Mesenchymal stem cell (in vitro differentiated cells and primary cell): Measurements from ENCODE around the gene LIMS1.
A peak's percentile ranks its signal among the peaks of the same experiment; 100 is the strongest.
"Not testable (repeated sequence)": the region's sequence is repeated elsewhere in the genome, so short reads cannot be mapped to it uniquely, and the experiment has no call there.

Experiments used
- DNase-seq: peaks from one replicate; pipeline ENCODE4 v3.0.0-alpha.2; 2013
- H2AFZ ChIP-seq: one replicate; pipeline ENCODE4 v1.6.1; 2013; ENCODE audit warnings: low read depth, mild to moderate bottlenecking, control low read depth, inconsistent platforms, low read length, moderate library complexity
- H2AK5ac ChIP-seq: 2 replicates; pipeline ENCODE4 v1.6.1; 2013; ENCODE audit warnings: low read length, moderate library complexity, mild to moderate bottlenecking, inconsistent platforms; ENCODE audit not compliant: severe bottlenecking
- H2BK120ac ChIP-seq: one replicate; pipeline ENCODE4 v1.6.1; 2013; ENCODE audit warnings: low read depth, mild to moderate bottlenecking, inconsistent platforms, low read length, moderate library complexity
- H2BK12ac ChIP-seq, 2 experiments: one replicate each; pipeline ENCODE4 v1.6.1; 2013; ENCODE audit warnings: inconsistent platforms in 2 of 2, low read length in 2 of 2, mild to moderate bottlenecking in 2 of 2, moderate library complexity in 2 of 2, control low read depth in 1 of 2
- H2BK15ac ChIP-seq: one replicate; pipeline ENCODE4 v1.6.1; 2013; ENCODE audit warnings: mild to moderate bottlenecking, low read depth, inconsistent platforms; ENCODE audit not compliant: poor library complexity, severe bottlenecking
- H2BK5ac ChIP-seq: 2 replicates; pipeline ENCODE4 v1.6.1; 2013; ENCODE audit warnings: low read depth, mild to moderate bottlenecking, low read length, control low read depth, inconsistent platforms; ENCODE audit not compliant: poor library complexity, severe bottlenecking
- H3K14ac ChIP-seq, 2 experiments: one replicate each; pipeline ENCODE4 v1.6.1; 2013; ENCODE audit warnings: inconsistent platforms in 2 of 2, low read length in 2 of 2, control low read depth in 1 of 2, mild to moderate bottlenecking in 1 of 2, moderate library complexity in 1 of 2
- H3K18ac ChIP-seq, 2 experiments: one replicate each; pipeline ENCODE4 v1.6.1; 2013; ENCODE audit warnings: inconsistent platforms in 2 of 2, low read length in 2 of 2, control low read depth in 1 of 2, low read depth in 1 of 2, mild to moderate bottlenecking in 1 of 2
- H3K23ac ChIP-seq, 2 experiments: one replicate each; pipeline ENCODE4 v1.6.1; 2013; ENCODE audit warnings: inconsistent platforms in 2 of 2, low read length in 2 of 2, mild to moderate bottlenecking in 2 of 2, moderate library complexity in 2 of 2, control low read depth in 1 of 2
- H3K27ac ChIP-seq: 2 replicates; pipeline ENCODE4 v1.5.1; 2013; ENCODE audit warnings: mild to moderate bottlenecking, moderate library complexity, low read length, control low read depth, inconsistent platforms; ENCODE audit not compliant: poor library complexity, severe bottlenecking
- H3K27me3 ChIP-seq, 2 experiments: 2 replicates each; pipeline versions ENCODE4 v1.6.1 to v1.7.0; 2013; ENCODE audit warnings: low read length in 2 of 2, mild to moderate bottlenecking in 2 of 2, moderate library complexity in 2 of 2, control low read depth in 1 of 2, inconsistent platforms in 1 of 2; ENCODE audit not compliant: control insufficient read depth in 1 of 2, insufficient read depth in 1 of 2
- H3K36me3 ChIP-seq, 2 experiments: 2 replicates each; pipeline versions ENCODE4 v1.6.1 to v1.7.0; 2013; ENCODE audit warnings: low read length in 2 of 2, control low read depth in 1 of 2, inconsistent platforms in 1 of 2, low read depth in 1 of 2, mild to moderate bottlenecking in 1 of 2; ENCODE audit not compliant: insufficient read depth in 2 of 2, control insufficient read depth in 1 of 2
- H3K4ac ChIP-seq, 2 experiments: one replicate each; pipeline ENCODE4 v1.6.1; 2013; ENCODE audit warnings: inconsistent platforms in 2 of 2, low read length in 2 of 2, mild to moderate bottlenecking in 2 of 2, moderate library complexity in 2 of 2, control low read depth in 1 of 2, low read depth in 1 of 2
- H3K4me1 ChIP-seq: 2 replicates; pipeline ENCODE4 v1.6.1; 2013; ENCODE audit warnings: low read depth, low read length, control low read depth; ENCODE audit not compliant: control insufficient read depth, insufficient read depth
- H3K4me2 ChIP-seq: 2 replicates; pipeline ENCODE4 v1.6.1; 2013; ENCODE audit warnings: low read length, mild to moderate bottlenecking, inconsistent platforms; ENCODE audit not compliant: poor library complexity, severe bottlenecking
- H3K4me3 ChIP-seq, 2 experiments: 2 replicates each; pipeline versions ENCODE4 v1.5.1 to v1.7.0; 2013; ENCODE audit warnings: low read length in 2 of 2, mild to moderate bottlenecking in 2 of 2, control low read depth in 1 of 2, low read depth in 1 of 2; ENCODE audit not compliant: insufficient read depth in 1 of 2
- H3K79me1 ChIP-seq: replicated peaks from 2 replicates; pipeline ENCODE4 v1.6.1; 2013; ENCODE audit warnings: mild to moderate bottlenecking, control low read depth, low read length, inconsistent platforms; ENCODE audit not compliant: poor library complexity, severe bottlenecking
- H3K9ac ChIP-seq: 2 replicates; pipeline ENCODE4 v1.7.0; 2013; ENCODE audit warnings: mild to moderate bottlenecking, low read length, moderate library complexity
- H3K9me3 ChIP-seq: 2 replicates; pipeline ENCODE4 v1.7.0; 2013; ENCODE audit warnings: mild to moderate bottlenecking, low read length; ENCODE audit not compliant: control insufficient read depth
- H4K8ac ChIP-seq: one replicate; pipeline ENCODE4 v1.6.1; 2013; ENCODE audit warnings: inconsistent platforms, mild to moderate bottlenecking, low read length, moderate library complexity
- H4K91ac ChIP-seq: one replicate; pipeline ENCODE4 v1.6.1; 2013; ENCODE audit warnings: mild to moderate bottlenecking, low read length, inconsistent platforms
- WGBS: methylation state at CpG from one replicate; pipeline ENCODE4 v1.1.7; 2013; ENCODE audit warnings: mixed read lengths; 5-methylcytosine and 5-hydroxymethylcytosine counted together

Gene LIMS1

GRCh38 chr2:108704871-108705270 is 170.6 kb downstream of the LIMS1 start:
- Histone ChIP-seq H3K4me3 (no peak overlapping the region), H3K14ac (no peak overlapping the region), H3K9me3 (no peaks in the 10 kb centered on the region), H3K9ac (no peak overlapping the region), H3K18ac (no peak overlapping the region), H2BK120ac (no peak overlapping the region), H3K36me3 (no peaks in the 10 kb centered on the region), H4K8ac (no peak overlapping the region), H2AK5ac (no peak overlapping the region), H3K27me3 (no peaks in the 10 kb centered on the region), H3K23ac (no peak overlapping the region), H3K4me2 (no peak overlapping the region), H2BK15ac (no peak overlapping the region), H3K4ac (no peak overlapping the region), H3K79me1 (no peaks in the 10 kb centered on the region), H3K27ac (no peak overlapping the region), H3K4me1 (no peaks in the 10 kb centered on the region), H2BK5ac (no peak overlapping the region), H2BK12ac (no peak overlapping the region), H2AFZ (no peak overlapping the region), H4K91ac (no peak overlapping the region)
- no peak for DNase-seq
- WGBS: 91% methylated on average over 1 of the region's 1 CpG

- Histone ChIP-seq H3K36me3 (no peaks in the 10 kb centered on the region), H2BK15ac (no peak overlapping the region), H3K4me3 (no peak overlapping the region), H4K91ac (no peak overlapping the region), H3K27ac (no peak overlapping the region), H3K9me3 (no peaks in the 10 kb centered on the region), H3K23ac (no peak overlapping the region), H4K8ac (no peak overlapping the region), H3K14ac (no peak overlapping the region), H2BK12ac (no peak overlapping the region), H3K79me1 (no peaks in the 10 kb centered on the region), H2BK5ac (no peak overlapping the region), H2AK5ac (no peak overlapping the region), H2AFZ (no peak overlapping the region), H3K4ac (no peak overlapping the region), H3K9ac (no peak overlapping the region), H3K4me2 (no peak overlapping the region), H3K4me1 (no peaks in the 10 kb centered on the region), H2BK120ac (no peak overlapping the region), H3K18ac (no peak overlapping the region), H3K27me3 (no peaks in the 10 kb centered on the region)
- no peak for DNase-seq
Observed at GRCh38 chr2:108707300-108707699, 173.0 kb downstream of the LIMS1 start.

- not testable (repeated sequence) for H2BK120ac ChIP-seq, H3K18ac ChIP-seq, H2BK15ac ChIP-seq, H2AK5ac ChIP-seq, H3K14ac ChIP-seq, H4K91ac ChIP-seq, H4K8ac ChIP-seq, H3K9ac ChIP-seq, H3K4me2 ChIP-seq, H3K4me3 ChIP-seq, H3K36me3 ChIP-seq, H2BK5ac ChIP-seq, H3K79me1 ChIP-seq, H3K27me3 ChIP-seq, H2BK12ac ChIP-seq, DNase-seq, H3K4me1 ChIP-seq, H3K9me3 ChIP-seq, H3K4ac ChIP-seq, H2AFZ ChIP-seq, H3K27ac ChIP-seq, H3K23ac ChIP-seq
- 77% methylated on average over 5 of the region's 6 CpGs for WGBS
Observed at GRCh38 chr2:108716971-108717370, 182.7 kb downstream of the LIMS1 start.

- Histone ChIP-seq H3K4me2 (peak within 1 kb of the TSS; percentile 84), H3K9ac (peak within 1 kb of the TSS; percentile 94), H2AK5ac (no peak within 1 kb of the TSS), H4K91ac (peak within 1 kb of the TSS; percentile 91), H3K4ac (peak within 1 kb of the TSS in 1 of 2 experiments; percentile 93), H3K4me3 (peak within 1 kb of the TSS; percentile 86 to 91), H4K8ac (peak within 1 kb of the TSS; percentile 100), H3K79me1 (no peaks in the 10 kb centered on the region), H2AFZ (peak within 1 kb of the TSS; percentile 94), H3K23ac (peak within 1 kb of the TSS in 1 of 2 experiments; percentile 66), H2BK5ac (no peak within 1 kb of the TSS), H2BK12ac (peak within 1 kb of the TSS in 1 of 2 experiments; percentile 50), H3K27me3 (no peaks in the 10 kb centered on the region), H3K14ac (peak within 1 kb of the TSS in 1 of 2 experiments; percentile 95), H3K18ac (peak within 1 kb of the TSS; percentile 76 to 85), H2BK120ac (no peak within 1 kb of the TSS), H3K9me3 (no peaks in the 10 kb centered on the region), H3K36me3 (no peaks in the 10 kb centered on the region), H2BK15ac (no peak within 1 kb of the TSS), H3K27ac (peak within 1 kb of the TSS; percentile 78), H3K4me1 (peaks cover 1% of the 10 kb centered on the region)
- WGBS: 1% methylated on average over 82 of the region's 97 CpGs
- peak; percentile 98 for DNase-seq
Observed at GRCh38 chr2:108719149-108720044, 185.1 kb downstream of the LIMS1 start, which contains the start of gene RANBP2. RANBP2 (plus strand) TSS chr2:108719482; CDS start chr2:108719607, 125 bp downstream.
